Endodermal cell (in vitro differentiated cells): ENCODE results near the gene TMEM151A. TPM values are rescaled to one million over a fixed set of nuclear protein-coding genes. Genes with fewer than 3 reads are reported as not detected.

Experiments
- DNase-seq: peaks from one replicate; pipeline ENCODE4 v3.0.0-alpha.2; 2017
- H3K27ac ChIP-seq: 2 replicates; pipeline ENCODE4 v1.5.1; 2013; ENCODE audit warnings: mild to moderate bottlenecking, low read depth, low read length, moderate library complexity
- H3K27me3 ChIP-seq: 2 replicates; pipeline ENCODE4 v1.6.1; 2013; ENCODE audit warnings: mild to moderate bottlenecking, low read length, moderate library complexity; ENCODE audit not compliant: insufficient read depth, control insufficient read depth, poor library complexity, severe bottlenecking
- H3K36me3 ChIP-seq: 2 replicates; pipeline ENCODE4 v1.7.0; 2013; ENCODE audit warnings: mild to moderate bottlenecking, low read length, moderate library complexity; ENCODE audit not compliant: control insufficient read depth, insufficient read depth
- H3K4me1 ChIP-seq: one replicate; pipeline ENCODE4 v1.7.0; 2013; ENCODE audit warnings: low read length; ENCODE audit not compliant: control insufficient read depth, insufficient read depth
- H3K4me3 ChIP-seq: 2 replicates; pipeline ENCODE4 v1.5.1; 2013; ENCODE audit warnings: mild to moderate bottlenecking, low read length, moderate library complexity
- H3K9ac ChIP-seq: 2 replicates; pipeline ENCODE4 v1.6.1; 2013; ENCODE audit warnings: mild to moderate bottlenecking, low read length, moderate library complexity; ENCODE audit not compliant: poor library complexity, severe bottlenecking; ENCODE audit errors: extremely low read depth
- H3K9me3 ChIP-seq: 2 replicates; pipeline ENCODE4 v1.6.1; 2013; ENCODE audit warnings: mild to moderate bottlenecking, low read length, moderate library complexity; ENCODE audit not compliant: control insufficient read depth
- H3K27ac Mint-ChIP-seq: 2 replicates; pipeline ENCODE4 v1.8.0; 2020; ENCODE audit warnings: mixed read lengths
- H3K27me3 Mint-ChIP-seq: 2 replicates; pipeline ENCODE4 v1.8.0; 2021; ENCODE audit warnings: mild to moderate bottlenecking, mixed read lengths; ENCODE audit not compliant: insufficient read depth
- H3K36me3 Mint-ChIP-seq: 2 replicates; pipeline ENCODE4 v1.8.0; 2020; ENCODE audit warnings: low read depth, mixed read lengths
- H3K4me1 Mint-ChIP-seq: 2 replicates; pipeline ENCODE4 v1.8.0; 2020; ENCODE audit warnings: mixed read lengths
- H3K4me3 Mint-ChIP-seq: 2 replicates; pipeline ENCODE4 v1.8.0; 2020; ENCODE audit warnings: mild to moderate bottlenecking, moderate library complexity, mixed read lengths
- H3K9me3 Mint-ChIP-seq: 2 replicates; pipeline ENCODE4 v1.8.0; 2020; ENCODE audit warnings: mild to moderate bottlenecking, mixed read lengths
- WGBS, 2 experiments: methylation state at CpG; one replicate each; pipeline versions ENCODE4 v1.1.5 to v1.1.7; 2013; ENCODE audit warnings: missing lambda C conversion rate in 2 of 2, mixed read lengths in 1 of 2; ENCODE audit not compliant: insufficient coverage in 1 of 2, insufficient read length in 1 of 2; 5-methylcytosine and 5-hydroxymethylcytosine counted together
- total RNA-seq, 2 donors: library from RNA; stranded (reverse); fragmentation: NEBNext Ultra II Directional in 1 of 2; extraction: Animal tissue kit (Norgen Biotek cat#: 25700) in 1 of 2; gene quantifications; 2 replicates in 1 of 2; 3 replicates in 1 of 2; pipeline ENCODE4 v1.2.1, GENCODE V29; 2021
- TF ChIP-seq, protein P1 (sequence below): fragments of 200-600 bp; sonication (generic); conservative IDR thresholded peaks from 2 replicates; pipeline ENCODE4 v1.5.0; 2021; ENCODE audit warnings: antibody characterized with exemption, mild to moderate bottlenecking

Gene TMEM151A
- total RNA-seq, 2 donors from 2014 or later: 0.20 TPM; not detected in 1

- no peak overlapping the region for H3K9ac ChIP-seq
- DNase-seq: no peak
- no peaks in the 10 kb centered on the region for H3K27me3 ChIP-seq
- no peaks in the 10 kb centered on the region for H3K9me3 ChIP-seq
- Mint-ChIP-seq H3K9me3 (no peaks in the 10 kb centered on the region), H3K36me3 (no peaks in the 10 kb centered on the region), H3K27me3 (peaks cover 10% of the 10 kb centered on the region), H3K27ac (peak overlapping the region; percentile 3), H3K4me3 (no peak overlapping the region), H3K4me1 (peaks cover 4% of the 10 kb centered on the region)
- H3K4me3 ChIP-seq: no peak overlapping the region
- WGBS, 2 experiments: 93 to 96% methylated on average over 9 to 10 of the region's 10 CpGs
- H3K36me3 ChIP-seq: no peaks in the 10 kb centered on the region
- TF ChIP-seq, protein P1, sequence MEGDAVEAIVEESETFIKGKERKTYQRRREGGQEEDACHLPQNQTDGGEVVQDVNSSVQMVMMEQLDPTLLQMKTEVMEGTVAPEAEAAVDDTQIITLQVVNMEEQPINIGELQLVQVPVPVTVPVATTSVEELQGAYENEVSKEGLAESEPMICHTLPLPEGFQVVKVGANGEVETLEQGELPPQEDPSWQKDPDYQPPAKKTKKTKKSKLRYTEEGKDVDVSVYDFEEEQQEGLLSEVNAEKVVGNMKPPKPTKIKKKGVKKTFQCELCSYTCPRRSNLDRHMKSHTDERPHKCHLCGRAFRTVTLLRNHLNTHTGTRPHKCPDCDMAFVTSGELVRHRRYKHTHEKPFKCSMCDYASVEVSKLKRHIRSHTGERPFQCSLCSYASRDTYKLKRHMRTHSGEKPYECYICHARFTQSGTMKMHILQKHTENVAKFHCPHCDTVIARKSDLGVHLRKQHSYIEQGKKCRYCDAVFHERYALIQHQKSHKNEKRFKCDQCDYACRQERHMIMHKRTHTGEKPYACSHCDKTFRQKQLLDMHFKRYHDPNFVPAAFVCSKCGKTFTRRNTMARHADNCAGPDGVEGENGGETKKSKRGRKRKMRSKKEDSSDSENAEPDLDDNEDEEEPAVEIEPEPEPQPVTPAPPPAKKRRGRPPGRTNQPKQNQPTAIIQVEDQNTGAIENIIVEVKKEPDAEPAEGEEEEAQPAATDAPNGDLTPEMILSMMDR: no peak
- no peak overlapping the region for H3K27ac ChIP-seq
- peaks cover 2% of the 10 kb centered on the region for H3K4me1 ChIP-seq
Measured at GRCh38 chr11:66327171-66328030, 35.7 kb downstream of the TMEM151A start.

DNA sequence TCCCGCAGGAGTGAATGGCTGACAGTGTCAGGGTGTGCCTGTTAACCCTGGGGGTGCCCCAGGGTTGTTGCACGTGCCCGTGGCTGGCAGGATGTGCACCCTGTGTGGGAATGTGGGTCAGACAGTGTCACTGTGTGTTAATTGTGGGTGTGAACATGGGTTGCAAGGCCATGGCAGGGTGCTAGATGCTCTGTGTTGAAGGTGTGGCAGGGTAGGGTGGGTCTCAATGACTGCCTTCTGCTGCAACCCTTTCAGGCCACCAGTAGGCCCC lies 36.3 kb downstream of the TMEM151A start:
- no peak overlapping the region for H3K9ac ChIP-seq
- WGBS, 2 experiments: 92 to 100% methylated on average over 3 of the region's 3 CpGs

GRCh38 chr11:66328302-66329144 lies 36.8 kb downstream of the TMEM151A start:
- H3K9me3 ChIP-seq: no peaks in the 10 kb centered on the region
- peaks cover 4% of the 10 kb centered on the region for H3K4me1 Mint-ChIP-seq
- DNase-seq: peak; percentile 96
- no peak overlapping the region for H3K27ac ChIP-seq
- peaks cover 2% of the 10 kb centered on the region for H3K36me3 Mint-ChIP-seq
- no peak overlapping the region for H3K4me3 ChIP-seq
- H3K9me3 Mint-ChIP-seq: no peaks in the 10 kb centered on the region
- 14 to 22% methylated on average over 16 to 19 of the region's 19 CpGs for WGBS, 2 experiments
- TF ChIP-seq, protein P1: peak; percentile 97
- H3K9ac ChIP-seq: no peak overlapping the region
- peak overlapping the region; percentile 35 for H3K27ac Mint-ChIP-seq
- peak overlapping the region; percentile 28 for H3K4me3 Mint-ChIP-seq
- H3K27me3 Mint-ChIP-seq: peaks cover 10% of the 10 kb centered on the region
- peaks cover 2% of the 10 kb centered on the region for H3K4me1 ChIP-seq
- no peaks in the 10 kb centered on the region for H3K36me3 ChIP-seq
- H3K27me3 ChIP-seq: no peaks in the 10 kb centered on the region

More for the DNA sequence above, 36.3 kb downstream of the TMEM151A start:
- no peak for DNase-seq
- peak overlapping the region; percentile 35 for H3K27ac Mint-ChIP-seq
- no peak overlapping the region for H3K4me3 ChIP-seq
- H3K4me1 ChIP-seq: peaks cover 2% of the 10 kb centered on the region
- H3K36me3 ChIP-seq: no peaks in the 10 kb centered on the region
- peaks cover 4% of the 10 kb centered on the region for H3K4me1 Mint-ChIP-seq
- H3K27ac ChIP-seq: no peak overlapping the region
- H3K27me3 Mint-ChIP-seq: peaks cover 10% of the 10 kb centered on the region
- H3K27me3 ChIP-seq: no peaks in the 10 kb centered on the region
- H3K9me3 Mint-ChIP-seq: no peaks in the 10 kb centered on the region
- H3K36me3 Mint-ChIP-seq: peaks cover 2% of the 10 kb centered on the region
- no peaks in the 10 kb centered on the region for H3K9me3 ChIP-seq
- TF ChIP-seq, protein P1: no peak
- no peak overlapping the region for H3K4me3 Mint-ChIP-seq
